WTC11 (cell line): ENCODE results near the gene KNDC1. TPM values are rescaled to one million over a fixed set of nuclear protein-coding genes. Genes with fewer than 3 reads are reported as not detected.

Source experiments
- AFF4 ChIP-seq: sonication (generic); formaldehyde crosslinking; IDR thresholded peaks from 2 replicates; pipeline ENCODE4 v1.8.1; 2023; ENCODE audit warnings: mild to moderate bottlenecking, missing genetic modification reagents, borderline replicate concordance
- ERG ChIP-seq: fragments of 250-450 bp; sonication (Bioruptor Pico); IDR thresholded peaks from 2 replicates; pipeline ENCODE4 v1.8.0; 2021; ENCODE audit warnings: mild to moderate bottlenecking
- FOXK1 ChIP-seq: sonication (generic); formaldehyde crosslinking; IDR thresholded peaks from 2 replicates; pipeline ENCODE4 v1.8.0; 2022; ENCODE audit warnings: mild to moderate bottlenecking, moderate library complexity, missing genetic modification reagents
- FOXP4 ChIP-seq: sonication (generic); formaldehyde crosslinking; IDR thresholded peaks from 2 replicates; pipeline ENCODE4 v1.8.0; 2022; ENCODE audit warnings: mild to moderate bottlenecking, missing genetic modification reagents
- GRHL2 ChIP-seq: fragments of 250-450 bp; sonication (Bioruptor Pico); IDR thresholded peaks from 2 replicates; pipeline ENCODE4 v1.8.0; 2022; ENCODE audit warnings: mild to moderate bottlenecking, moderate library complexity; ENCODE audit not compliant: insufficient replicate concordance, severe bottlenecking
- GTF2I ChIP-seq: fragments of 250-450 bp; sonication (Bioruptor Pico); conservative IDR thresholded peaks from 2 replicates; pipeline ENCODE4 v1.4.0; 2021; ENCODE audit warnings: mild to moderate bottlenecking
- KAT7 ChIP-seq: sonication (generic); formaldehyde crosslinking; IDR thresholded peaks from 2 replicates; pipeline ENCODE4 v1.8.1; 2023; ENCODE audit warnings: missing genetic modification reagents, mild to moderate bottlenecking, borderline replicate concordance
- PRRX2 ChIP-seq: fragments of 250-450 bp; sonication (Bioruptor Pico); IDR thresholded peaks from 2 replicates; pipeline ENCODE4 v1.8.0; 2021; ENCODE audit warnings: mild to moderate bottlenecking
- SMAD4 ChIP-seq: sonication (generic); formaldehyde crosslinking; IDR thresholded peaks from 2 replicates; pipeline ENCODE4 v1.8.0; 2022; ENCODE audit warnings: mild to moderate bottlenecking, missing genetic modification reagents
- STAT6 ChIP-seq: sonication (generic); formaldehyde crosslinking; conservative IDR thresholded peaks from 2 replicates; pipeline ENCODE4 v1.8.1; 2023; ENCODE audit warnings: mild to moderate bottlenecking, low read depth, missing genetic modification reagents, moderate library complexity
- ZNF121 ChIP-seq: sonication (generic); formaldehyde crosslinking; IDR thresholded peaks from 2 replicates; pipeline ENCODE4 v1.8.0; 2023; ENCODE audit warnings: missing genetic modification reagents
- ZNF512 ChIP-seq: sonication (generic); formaldehyde crosslinking; IDR thresholded peaks from 2 replicates; pipeline ENCODE4 v1.8.1; 2022; ENCODE audit warnings: missing genetic modification reagents, borderline replicate concordance
- ZNF532 ChIP-seq: fragments of 250-450 bp; sonication (Bioruptor Pico); IDR thresholded peaks from 2 replicates; pipeline ENCODE4 v1.9.0; 2021; ENCODE audit warnings: mild to moderate bottlenecking, borderline replicate concordance
- total RNA-seq: library from RNA; stranded (reverse); gene quantifications from 3 replicates; pipeline ENCODE4 v1.2.3, GENCODE V29; 2021

The KNDC1 gene
- total RNA-seq, 1 experiment from 2014 or later, result 26.6 TPM

- TF ChIP-seq FOXP4 (CRISPR knock-in tag) (no peak), AFF4 (CRISPR knock-in tag) (no peak), ZNF121 (CRISPR knock-in tag) (no peak), ERG (CRISPR knock-in tag) (no peak), SMAD4 (CRISPR knock-in tag) (no peak), KAT7 (no peak), GTF2I (CRISPR knock-in tag) (no peak), PRRX2 (CRISPR knock-in tag) (no peak), ZNF532 (CRISPR knock-in tag) (no peak), FOXK1 (CRISPR knock-in tag) (no peak), STAT6 (CRISPR knock-in tag) (no peak), GRHL2 (CRISPR knock-in tag) (no peak), ZNF512 (no peak)
Observed at GRCh38 chr10:133113146-133113830, 46.7 kb upstream of the KNDC1 start (continued).
